HAP-1 (cell line): ENCODE measurements around the gene TFPT.

ENCODE experiments used
- DNase-seq, 2 experiments: peaks; one replicate each; pipeline ENCODE4 v3.0.0-alpha.2; 2016 to 2020; ENCODE audit warnings: low spot score in 2 of 2
- H3K27me3 ChIP-seq: fragments of 250-450 bp; sonication (Bioruptor Pico); 2 replicates; pipeline ENCODE4 v1.5.1; 2020; ENCODE audit warnings: low read depth, mild to moderate bottlenecking, moderate library complexity
- H3K36me3 ChIP-seq: fragments of 250-450 bp; sonication (Bioruptor Pico); replicated peaks from 2 replicates; pipeline ENCODE4 v1.5.1; 2020; ENCODE audit warnings: mild to moderate bottlenecking
- H3K4me1 ChIP-seq: fragments of 250-450 bp; sonication (Bioruptor Pico); 2 replicates; pipeline ENCODE4 v1.5.1; 2020; ENCODE audit warnings: mild to moderate bottlenecking
- H3K4me3 ChIP-seq: fragments of 250-450 bp; sonication (Bioruptor Pico); 2 replicates; pipeline ENCODE4 v1.5.1; 2020; ENCODE audit warnings: mild to moderate bottlenecking, moderate library complexity
- H3K9me3 ChIP-seq: fragments of 250-450 bp; sonication (Bioruptor Pico); 2 replicates; pipeline ENCODE4 v1.5.1; 2020; ENCODE audit warnings: mild to moderate bottlenecking, moderate library complexity
- in situ Hi-C: fragments of 300-500 bp; cut with MboI; formaldehyde crosslinking; loops from 3 replicates; pipeline ENCODE4 v1.14.3; 2020; ENCODE audit warnings: low sequenced_read_pairs, inconsistent platforms, mixed read lengths

TFPT gene, protein sequence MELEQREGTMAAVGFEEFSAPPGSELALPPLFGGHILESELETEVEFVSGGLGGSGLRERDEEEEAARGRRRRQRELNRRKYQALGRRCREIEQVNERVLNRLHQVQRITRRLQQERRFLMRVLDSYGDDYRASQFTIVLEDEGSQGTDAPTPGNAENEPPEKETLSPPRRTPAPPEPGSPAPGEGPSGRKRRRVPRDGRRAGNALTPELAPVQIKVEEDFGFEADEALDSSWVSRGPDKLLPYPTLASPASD

GRCh38 chr19:54115109-54116063, at the start of gene TFPT, which contains the start of gene PRPF31:
Gene TFPT, minus strand, starts transcription at chr19:54115657. Its CDS starts 388 bp downstream, at chr19:54115269.
Gene PRPF31, plus strand, starts transcription at chr19:54115754. Its CDS starts 2,525 bp downstream, at chr19:54118279.
- Histone ChIP-seq H3K4me3 (peak within 1 kb of the TSS; percentile 59), H3K9me3 (no peaks in the 10 kb centered on the region), H3K27me3 (no peaks in the 10 kb centered on the region), H3K36me3 (peaks cover 18% of the 10 kb centered on the region), H3K4me1 (peaks cover 3% of the 10 kb centered on the region)
- in situ Hi-C loops: no loop called here
- peak; percentile 95 for DNase-seq

DNA sequence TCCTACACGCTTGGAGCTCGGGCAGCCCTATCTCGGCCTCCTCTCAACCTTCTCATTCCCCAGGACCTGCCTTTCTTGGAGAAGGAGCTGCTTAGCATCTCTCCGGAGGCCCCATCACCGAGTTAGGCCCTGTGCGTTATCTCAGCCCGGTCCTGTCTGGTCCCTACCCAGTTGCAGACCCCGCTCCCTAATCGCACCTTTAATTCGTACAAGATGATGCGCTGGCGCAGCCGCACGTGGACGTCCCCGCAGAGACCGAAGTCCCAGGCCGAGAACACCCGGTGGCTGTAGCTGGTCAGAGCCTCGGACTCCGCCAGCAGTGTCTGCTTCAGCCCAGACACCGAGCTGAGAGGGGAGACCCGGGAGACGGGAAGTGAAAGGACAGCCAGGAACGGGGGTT, 49.8 kb upstream of the TFPT start:
- in situ Hi-C loops: no loop called here
- Histone ChIP-seq H3K27me3 (no peaks in the 10 kb centered on the region), H3K9me3 (no peaks in the 10 kb centered on the region), H3K4me3 (no peak overlapping the region), H3K4me1 (peaks cover 2% of the 10 kb centered on the region; the same call in 1 of the 2 replicates), H3K36me3 (no peaks in the 10 kb centered on the region)
- DNase-seq: no peak

DNA sequence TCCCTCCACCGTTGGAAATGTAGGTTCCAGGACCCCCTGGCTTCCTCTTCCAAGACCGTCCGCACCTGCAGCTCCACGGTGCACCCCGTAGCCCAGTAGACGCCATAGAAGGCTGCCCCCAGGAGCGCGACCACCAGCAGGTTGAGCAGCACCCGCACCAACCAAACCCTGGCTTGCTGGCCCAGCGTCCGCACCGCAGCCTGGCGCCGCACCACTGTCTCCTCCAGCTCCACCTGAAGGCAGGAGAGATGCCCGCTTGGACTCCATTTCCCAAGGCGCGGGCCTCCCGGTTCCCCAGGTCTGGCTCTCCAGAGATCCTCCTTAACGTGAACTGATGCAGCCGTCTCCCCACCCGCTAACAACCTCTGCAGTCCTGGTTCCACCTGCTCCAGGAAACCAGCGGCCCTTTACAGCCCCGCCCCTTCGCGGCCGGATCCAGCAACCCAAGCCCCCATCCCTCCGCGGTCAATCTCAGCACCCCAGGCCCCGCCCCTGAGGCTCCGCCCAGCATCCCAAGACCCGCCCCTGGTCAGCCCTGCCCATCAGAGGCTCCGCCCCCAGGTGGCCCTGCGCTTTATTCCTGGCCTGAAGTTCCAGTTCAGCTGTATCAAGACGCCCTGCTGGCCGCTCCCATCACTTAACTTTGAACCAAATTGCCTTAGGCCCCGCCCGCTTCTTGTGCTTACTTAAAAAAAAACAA, 49.1 kb upstream of the TFPT start:
- DNase-seq: peak in 1 of 2 experiments; percentile 51
- H3K9me3 ChIP-seq: no peaks in the 10 kb centered on the region
- peaks cover 2% of the 10 kb centered on the region; the same call in 1 of the 2 replicates for H3K4me1 ChIP-seq
- no peak overlapping the region for H3K4me3 ChIP-seq
- no peaks in the 10 kb centered on the region for H3K36me3 ChIP-seq
- in situ Hi-C loops: no loop called here
- no peaks in the 10 kb centered on the region for H3K27me3 ChIP-seq

GRCh38 chr19:54162884-54163283, 47.4 kb upstream of the TFPT start:
- Histone ChIP-seq H3K9me3 (no peaks in the 10 kb centered on the region), H3K4me1 (peaks cover 8% of the 10 kb centered on the region), H3K4me3 (no peak overlapping the region; the same call in 1 of the 2 replicates), H3K27me3 (no peaks in the 10 kb centered on the region), H3K36me3 (peaks cover 5% of the 10 kb centered on the region)
- no peak for DNase-seq
- in situ Hi-C loops: no loop called here

DNA sequence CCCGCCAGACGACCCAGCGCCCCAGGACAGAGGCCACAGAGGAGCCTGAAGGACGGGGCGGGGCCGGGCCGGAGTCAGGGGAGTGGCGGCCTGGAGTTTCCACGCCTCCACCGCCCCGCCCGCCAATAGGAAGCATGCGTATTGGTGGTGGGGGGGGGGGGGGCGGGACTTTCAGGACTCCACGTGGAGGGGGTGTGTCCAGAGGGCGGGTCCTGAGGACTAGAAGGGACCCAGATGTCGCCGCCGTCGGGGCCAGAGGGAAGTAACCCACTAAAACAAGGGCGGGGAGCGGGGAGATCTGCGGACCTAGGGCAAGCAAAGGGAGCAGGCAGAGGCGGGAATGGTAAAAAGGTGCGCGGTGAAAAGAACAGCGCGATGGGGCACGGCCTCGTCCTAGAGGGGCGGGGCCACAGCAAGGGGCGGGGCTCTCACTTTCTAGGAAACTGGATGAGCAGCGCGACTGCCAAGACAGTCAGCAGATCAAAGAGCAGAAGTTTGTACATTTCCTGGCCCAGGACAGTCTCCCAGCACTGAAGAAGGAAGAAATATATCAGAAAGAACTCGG, 46.9 kb upstream of the TFPT start:
- H3K4me3 ChIP-seq: peak overlapping the region; percentile 32
- in situ Hi-C loops: no loop called here
- H3K27me3 ChIP-seq: no peaks in the 10 kb centered on the region
- DNase-seq: peak; percentile 63 to 89
- H3K9me3 ChIP-seq: no peaks in the 10 kb centered on the region
- H3K36me3 ChIP-seq: peaks cover 11% of the 10 kb centered on the region
- H3K4me1 ChIP-seq: peaks cover 8% of the 10 kb centered on the region

DNA sequence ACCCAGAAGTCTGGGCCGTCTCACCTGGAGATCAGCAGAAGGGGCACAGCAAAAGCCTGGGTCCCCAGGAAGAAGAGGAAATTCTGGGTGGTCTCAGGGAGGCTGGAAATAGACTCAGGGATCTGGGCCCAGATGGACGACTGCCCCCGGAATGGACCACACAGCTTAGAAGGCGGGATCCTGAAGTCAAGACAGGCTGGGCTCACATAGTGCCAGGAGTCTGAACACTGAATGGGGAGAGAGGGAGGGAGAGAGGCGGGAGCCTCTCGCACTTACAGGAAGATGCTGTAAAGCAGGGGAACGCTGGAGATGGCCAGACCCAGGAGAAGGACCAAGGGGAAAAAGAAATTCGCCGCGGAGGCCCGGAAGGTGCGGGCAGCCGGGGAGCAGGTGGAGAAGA, 45.4 kb upstream of the TFPT start:
- in situ Hi-C loops: no loop called here
- H3K9me3 ChIP-seq: no peaks in the 10 kb centered on the region
- H3K27me3 ChIP-seq: no peaks in the 10 kb centered on the region
- peaks cover 8% of the 10 kb centered on the region for H3K4me1 ChIP-seq
- peaks cover 23% of the 10 kb centered on the region for H3K36me3 ChIP-seq
- no peak for DNase-seq
- peak overlapping the region; percentile 79 for H3K4me3 ChIP-seq

DNA sequence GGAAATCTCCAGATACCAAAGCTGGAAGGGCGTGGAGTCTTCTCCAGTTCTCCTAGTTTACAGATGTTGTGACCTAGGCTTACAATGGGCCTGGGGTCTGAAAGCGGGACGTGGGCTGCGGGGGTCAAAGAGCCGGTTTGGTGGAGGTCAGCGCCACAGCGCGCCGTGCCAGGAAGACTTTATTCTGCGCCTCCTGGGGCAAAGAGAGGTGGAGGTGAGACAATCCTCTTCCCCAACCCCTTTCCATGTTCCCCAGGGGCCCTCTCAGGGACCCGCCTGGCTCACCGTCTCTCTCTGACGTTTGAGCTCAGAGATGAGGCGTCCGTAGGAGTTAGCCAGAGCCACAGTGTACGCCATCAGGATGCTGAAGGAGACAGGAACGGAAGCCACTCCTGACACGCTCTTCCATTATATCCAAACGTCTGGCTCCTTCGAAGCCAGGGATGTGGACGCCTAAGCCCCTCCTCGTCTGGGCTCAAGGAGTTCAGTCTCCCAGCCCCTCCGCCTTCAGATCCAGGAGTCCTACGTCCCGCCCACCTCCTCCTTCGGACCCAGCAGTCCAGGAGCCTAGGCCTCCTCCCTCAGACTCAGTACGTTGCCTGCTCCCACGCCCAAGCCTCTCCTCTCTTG, 44.8 kb upstream of the TFPT start:
- Histone ChIP-seq H3K36me3 (peaks cover 28% of the 10 kb centered on the region), H3K4me1 (peaks cover 8% of the 10 kb centered on the region), H3K4me3 (peak overlapping the region; percentile 79), H3K27me3 (no peaks in the 10 kb centered on the region), H3K9me3 (no peaks in the 10 kb centered on the region)
- peak in 1 of 2 experiments; percentile 58 for DNase-seq
- in situ Hi-C loops: no loop called here

- Histone ChIP-seq H3K4me3 (peak within 1 kb of the TSS; percentile 79), H3K9me3 (no peaks in the 10 kb centered on the region), H3K27me3 (no peaks in the 10 kb centered on the region), H3K4me1 (peaks cover 8% of the 10 kb centered on the region), H3K36me3 (peaks cover 34% of the 10 kb centered on the region)
- in situ Hi-C loops: no loop called here
- DNase-seq: peak; percentile 99 to 100
Measured at GRCh38 chr19:54159352-54160181, 44.1 kb upstream of the TFPT start, which contains the start of gene LENG1. Gene LENG1, minus strand, starts transcription at chr19:54159721. Its CDS starts 26 bp downstream, at chr19:54159695.

DNA sequence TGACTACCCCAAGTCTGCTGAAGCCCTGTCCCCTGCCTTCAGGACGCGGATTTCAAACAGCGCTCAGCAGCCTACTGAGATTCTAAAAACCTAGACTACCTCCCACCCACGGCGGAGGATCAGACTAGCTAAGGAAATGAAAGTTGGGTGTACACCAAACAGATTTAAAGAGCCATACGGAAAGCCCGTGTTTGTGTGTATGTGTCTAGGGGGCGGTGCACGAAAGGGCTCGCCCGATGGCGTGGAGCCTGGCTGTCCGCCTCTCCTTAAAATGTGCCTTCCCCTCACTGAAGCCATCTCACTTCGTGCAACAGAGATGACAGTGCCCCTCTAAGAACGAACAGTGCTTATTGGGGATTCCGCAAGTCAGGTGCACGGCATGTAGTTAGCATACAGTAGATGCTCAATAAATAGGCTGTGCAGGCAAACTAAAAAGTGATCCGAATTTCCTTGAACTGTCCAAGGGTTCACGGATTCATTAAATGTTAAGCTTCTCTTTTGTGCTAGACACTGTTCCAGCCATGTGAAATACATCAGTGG, 43.4 kb upstream of the TFPT start:
- H3K36me3 ChIP-seq: peaks cover 41% of the 10 kb centered on the region
- H3K27me3 ChIP-seq: no peaks in the 10 kb centered on the region
- H3K9me3 ChIP-seq: no peaks in the 10 kb centered on the region
- H3K4me3 ChIP-seq: peak overlapping the region; percentile 79
- no peak for DNase-seq
- H3K4me1 ChIP-seq: peaks cover 8% of the 10 kb centered on the region
- in situ Hi-C loops: no loop called here

DNA sequence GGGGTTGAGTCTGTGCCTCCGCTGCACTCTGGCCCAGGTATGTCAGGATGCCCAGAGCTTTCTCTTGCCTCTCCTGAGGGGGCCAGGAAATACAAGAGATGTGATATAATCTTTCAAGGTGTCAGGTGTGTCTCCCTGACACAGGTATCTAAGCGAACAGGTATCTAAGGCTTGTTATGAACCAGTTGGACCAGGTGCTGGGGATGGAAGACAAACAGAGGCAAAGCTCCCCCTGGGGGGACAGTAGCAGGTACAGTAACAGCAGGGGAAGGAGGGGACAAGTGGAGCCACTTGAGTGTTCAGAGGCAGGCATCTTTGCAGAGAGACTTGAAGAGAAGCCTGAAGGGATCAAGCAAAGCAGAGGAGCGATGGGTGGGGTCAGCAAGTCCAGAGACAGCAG, 41.5 kb upstream of the TFPT start:
- in situ Hi-C loops: no loop called here
- DNase-seq: no peak
- H3K4me3 ChIP-seq: no peak overlapping the region
- H3K9me3 ChIP-seq: no peaks in the 10 kb centered on the region
- H3K27me3 ChIP-seq: no peaks in the 10 kb centered on the region
- peaks cover 60% of the 10 kb centered on the region for H3K36me3 ChIP-seq
- H3K4me1 ChIP-seq: peaks cover 5% of the 10 kb centered on the region

DNA sequence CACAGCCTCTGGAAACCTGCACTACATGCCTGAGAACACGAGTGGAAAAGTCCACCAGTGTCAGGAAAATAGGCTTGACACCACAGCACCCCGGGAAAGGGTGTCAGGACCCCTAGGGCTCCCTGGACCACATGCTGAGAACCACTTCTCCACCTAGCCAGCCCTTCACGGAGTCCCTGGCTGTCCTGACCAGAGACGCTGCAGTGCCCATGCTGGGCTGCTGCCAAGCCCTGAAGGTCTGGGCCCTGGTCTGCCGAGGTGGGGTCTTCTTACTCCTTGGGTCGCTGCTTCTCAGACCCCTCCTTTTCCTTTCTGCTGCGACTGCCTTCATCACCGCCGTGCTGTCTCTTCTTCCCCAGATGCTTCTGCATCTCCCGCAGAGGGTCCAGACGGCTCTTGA, 41.0 kb upstream of the TFPT start:
- H3K9me3 ChIP-seq: no peaks in the 10 kb centered on the region
- in situ Hi-C loops: no loop called here
- H3K36me3 ChIP-seq: peaks cover 65% of the 10 kb centered on the region
- H3K4me3 ChIP-seq: no peak overlapping the region
- peaks cover 5% of the 10 kb centered on the region for H3K4me1 ChIP-seq
- no peaks in the 10 kb centered on the region for H3K27me3 ChIP-seq
- no peak for DNase-seq

DNA sequence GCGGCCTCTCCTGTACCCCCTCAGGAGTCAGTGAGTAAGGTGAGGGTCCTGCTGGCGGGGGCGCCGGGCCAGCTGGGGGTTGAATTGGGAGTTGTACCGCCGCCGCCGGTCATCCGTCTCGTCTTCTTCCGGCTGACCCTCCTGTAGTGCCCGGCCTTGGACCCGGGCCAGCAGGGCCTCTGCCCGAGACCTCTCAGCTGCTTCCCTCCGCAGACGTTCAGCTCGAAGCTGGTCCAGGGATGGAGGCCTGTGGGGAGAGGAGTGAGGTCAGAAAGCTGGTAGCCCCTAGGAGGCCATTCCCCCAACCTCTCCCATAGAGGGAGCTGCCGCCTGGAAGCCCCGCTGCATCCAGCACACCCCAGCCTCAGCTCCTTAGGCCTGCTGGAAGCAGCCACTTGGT, 40.2 kb upstream of the TFPT start:
- peaks cover 5% of the 10 kb centered on the region for H3K4me1 ChIP-seq
- DNase-seq: no peak
- no peak overlapping the region for H3K4me3 ChIP-seq
- H3K36me3 ChIP-seq: peaks cover 72% of the 10 kb centered on the region
- no peaks in the 10 kb centered on the region for H3K27me3 ChIP-seq
- in situ Hi-C loops: no loop called here
- no peaks in the 10 kb centered on the region for H3K9me3 ChIP-seq
